ENCODE measurements around the gene ACE.

DNA sequence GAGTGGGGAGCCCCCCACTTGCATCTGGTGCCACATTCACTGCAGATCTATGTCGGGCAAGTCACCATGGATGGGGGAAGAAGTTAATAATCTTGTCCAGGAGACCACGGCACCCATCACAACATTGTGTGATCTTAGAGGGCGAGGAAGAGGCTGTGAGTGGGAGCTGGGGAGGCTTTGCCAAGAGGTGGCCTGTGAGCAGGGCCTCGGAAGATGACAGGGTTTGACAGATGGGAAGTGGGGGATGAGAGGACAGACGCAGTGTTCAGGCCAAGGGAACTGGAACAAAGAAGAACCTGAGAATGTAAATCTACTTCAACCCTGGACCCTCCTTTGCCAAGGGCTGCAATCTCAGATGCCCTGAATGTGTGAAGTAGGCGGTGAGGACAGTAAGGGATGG lies 12.4 kb downstream of the ACE start:
- no peak for TF ChIP-seq ZNF274 (IDR thresholded peaks at IDR 0.05; ENCODE audit: low read depth, low read length)
- no peak for TF ChIP-seq YY1 (IDR thresholded peaks at IDR 0.05; ENCODE audit: insufficient read depth, insufficient read length)
